K562 (cell line): Measurements from ENCODE around the gene ERMARD. TPM values are rescaled to one million over a fixed set of nuclear protein-coding genes. Genes with fewer than 3 reads are reported as not detected.

Source experiments
- ELF4 ChIP-seq: fragments of 450-650 bp; formaldehyde crosslinking; IDR thresholded peaks from 2 replicates; pipeline ENCODE4 v1.4.0; 2022; ENCODE audit warnings: missing genetic modification characterization
- ESRRA ChIP-seq: fragments of 450-650 bp; IDR thresholded peaks from 2 replicates; pipeline ENCODE4 v1.6.1; 2014; ENCODE audit warnings: low read depth, mild to moderate bottlenecking, moderate library complexity, borderline replicate concordance
- FOXM1 ChIP-seq, 2 experiments: fragments of 450-650 bp in 1 of 2; sonication (generic) in 1 of 2; formaldehyde crosslinking in 1 of 2; IDR thresholded peaks; 2 replicates each; pipeline versions ENCODE4 v1.6.1 to v1.9.0; 2017 to 2022; ENCODE audit warnings: low read depth in 2 of 2, mild to moderate bottlenecking in 2 of 2, missing genetic modification reagents in 1 of 2, moderate library complexity in 1 of 2
- HOXB6 ChIP-seq: fragments of 250-450 bp; sonication (Bioruptor Pico); IDR thresholded peaks from 2 replicates; pipeline ENCODE4 v1.5.1; 2022; ENCODE audit warnings: mild to moderate bottlenecking, borderline replicate concordance
- MIER1 ChIP-seq: fragments of 450-650 bp; IDR thresholded peaks from 2 replicates; pipeline ENCODE4 v1.6.1; 2016; ENCODE audit warnings: antibody characterized with exemption, mild to moderate bottlenecking, low read depth
- NFIC ChIP-seq: fragments of 450-650 bp; IDR thresholded peaks from 2 replicates; pipeline ENCODE4 v1.6.1; 2017; ENCODE audit warnings: mild to moderate bottlenecking, inconsistent platforms
- PRPF4 ChIP-seq: fragments of 200-400 bp; formaldehyde crosslinking; IDR thresholded peaks from one replicate; pipeline ENCODE4 v1.6.1; 2017; ENCODE audit warnings: low read length, low read depth, mild to moderate bottlenecking; ENCODE audit not compliant: insufficient read depth, poor library complexity, severe bottlenecking
- PYGO2 ChIP-seq: fragments of 450-650 bp; IDR thresholded peaks from 2 replicates; pipeline ENCODE4 v1.6.1; 2016; ENCODE audit warnings: mild to moderate bottlenecking, missing genetic modification characterization, moderate library complexity, missing compliant biosample characterization
- SIX5 ChIP-seq, 2 experiments: IDR thresholded peaks; 2 replicates each; pipeline ENCODE4 v1.6.1; 2011; ENCODE audit warnings: low read length in 2 of 2, borderline replicate concordance in 1 of 2, low read depth in 1 of 2, mild to moderate bottlenecking in 1 of 2, moderate library complexity in 1 of 2; ENCODE audit not compliant: insufficient read depth in 1 of 2
- SMC3 ChIP-seq: conservative IDR thresholded peaks from 2 replicates; pipeline ENCODE4 v1.6.1; 2011; ENCODE audit warnings: low read depth, low read length, improper control_type of control experiment; ENCODE audit not compliant: insufficient read depth
- SP2 ChIP-seq: IDR thresholded peaks from 2 replicates; pipeline ENCODE4 v1.6.1; 2011; ENCODE audit warnings: mild to moderate bottlenecking, low read depth, low read length, moderate library complexity; ENCODE audit not compliant: poor library complexity, severe bottlenecking; ENCODE audit errors: extremely low read depth
- TBP ChIP-seq: optimal IDR thresholded peaks from 2 replicates; pipeline ENCODE3; 2011; ENCODE audit warnings: low read depth, low read length, improper control_type of control experiment
- TCF7 ChIP-seq: sonication (generic); IDR thresholded peaks from 2 replicates; pipeline ENCODE4 v1.6.1; 2016; ENCODE audit warnings: antibody characterized with exemption, borderline replicate concordance
- ZNF354B ChIP-seq: fragments of 250-450 bp; sonication (Bioruptor Pico); IDR thresholded peaks from 2 replicates; pipeline ENCODE4 v1.4.0; 2020
- ZNF668 ChIP-seq: fragments of 250-450 bp; sonication (Bioruptor Pico); IDR thresholded peaks from 2 replicates; pipeline ENCODE4 v1.8.0; 2022; ENCODE audit warnings: mild to moderate bottlenecking, inconsistent platforms
- polyA plus RNA-seq, 8 experiments: library from polyadenylated mRNA; depleted of rRNA in 4 of 8; stranded (reverse) in 5 of 8; unstranded in 3 of 8; fragments of >200 nt; fragmentation: Nextera tagmentation in 2 of 8; fragmentation: Illumina TruSeq in 1 of 8; extraction: Ambion mirVana in 2 of 8; extraction: Trizol in 1 of 8; gene quantifications; 2 replicates each; pipeline versions ENCODE4 v1.2.1 to v1.2.3, GENCODE V29; 2011 to 2014; ENCODE audit warnings: inconsistent platforms in 1 of 8, missing spikeins in 1 of 8
- total RNA-seq, 7 experiments: library from RNA; depleted of rRNA in 6 of 7; stranded (reverse); fragments of >200 nt in 6 of 7; fragmentation: Illumina TruSeq in 2 of 7; extraction: Trizol in 2 of 7; gene quantifications; 2 replicates each; pipeline versions ENCODE4 v1.2.1 to v1.2.3, GENCODE V29; 2011 to 2021; ENCODE audit warnings: low replicate concordance in 1 of 7
- TF ChIP-seq, protein P1 (sequence below): fragments of 450-650 bp; formaldehyde crosslinking; conservative IDR thresholded peaks from 2 replicates; pipeline ENCODE4 v1.4.0; 2022; ENCODE audit warnings: mild to moderate bottlenecking, missing genetic modification characterization
- TF ChIP-seq, protein P2 (sequence below): fragments of 250-450 bp; sonication (Bioruptor Pico); IDR thresholded peaks from 2 replicates; pipeline ENCODE4 v1.5.0; 2022; ENCODE audit warnings: mild to moderate bottlenecking
- TF ChIP-seq, protein P3 (sequence below): sonication (generic); formaldehyde crosslinking; IDR thresholded peaks from 2 replicates; pipeline ENCODE4 v1.8.0; 2022; ENCODE audit warnings: mild to moderate bottlenecking, low read depth, missing genetic modification reagents
- TF ChIP-seq, protein P4 (sequence below): sonication (generic); formaldehyde crosslinking; IDR thresholded peaks from 2 replicates; pipeline ENCODE4 v1.8.1; 2023; ENCODE audit warnings: mild to moderate bottlenecking, missing genetic modification reagents

Gene ERMARD
- total and polyA plus RNA-seq, 9 of the 15 experiments (the other 6 are each of a cell fraction or from before 2014, with no cell fraction given): 14.5 to 68.6 (median 27.7) TPM

DNA sequence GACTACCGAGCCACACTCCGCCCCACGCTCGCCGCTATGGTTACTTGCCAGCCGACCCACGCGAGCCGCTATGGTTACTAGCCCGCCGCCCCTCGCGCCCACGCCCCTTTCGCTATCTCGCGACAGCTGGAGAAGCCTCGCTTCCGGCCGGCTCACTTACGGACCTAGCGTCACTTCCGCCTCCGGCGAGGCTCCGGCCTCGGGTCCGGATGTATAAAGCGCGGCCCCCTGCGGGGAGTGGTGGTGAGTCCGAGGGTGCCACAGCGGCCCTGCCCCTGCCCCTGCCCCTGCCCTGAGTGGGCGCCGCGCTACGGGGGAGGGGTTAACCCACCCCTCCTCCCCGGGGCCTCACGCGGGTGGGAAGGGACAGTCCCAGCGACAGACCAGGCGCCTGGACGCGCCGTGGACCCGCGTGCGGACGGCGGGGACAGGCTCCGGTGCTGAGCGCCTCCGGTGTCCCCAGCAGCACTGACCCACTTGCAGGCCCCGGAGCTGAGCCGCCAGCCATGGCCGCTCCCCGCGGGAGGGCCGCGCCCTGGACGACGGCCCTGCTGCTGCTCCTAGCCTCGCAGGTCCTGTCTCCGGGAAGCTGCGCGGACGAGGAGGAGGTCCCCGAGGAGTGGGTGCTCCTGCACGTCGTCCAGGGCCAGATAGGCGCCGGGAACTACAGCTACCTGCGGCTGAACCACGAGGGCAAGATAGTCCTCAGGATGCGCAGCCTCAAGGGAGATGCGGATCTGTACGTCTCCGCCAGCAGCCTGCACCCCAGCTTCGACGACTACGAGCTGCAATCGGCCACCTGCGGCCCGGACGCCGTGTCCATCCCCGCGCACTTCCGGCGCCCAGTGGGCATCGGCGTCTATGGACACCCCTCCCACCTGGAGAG is 49.2 kb upstream of the ERMARD start, which contains the start of the genes C6orf120 and WDR27 (continued):
- TF ChIP-seq HOXB6 (CRISPR knock-in tag): peak; percentile 70; the same call in 1 of the 2 replicates
- TF ChIP-seq TCF7: no peak; the same call in 1 of the 2 replicates
- no peak for TF ChIP-seq MIER1
- TF ChIP-seq, protein P1, sequence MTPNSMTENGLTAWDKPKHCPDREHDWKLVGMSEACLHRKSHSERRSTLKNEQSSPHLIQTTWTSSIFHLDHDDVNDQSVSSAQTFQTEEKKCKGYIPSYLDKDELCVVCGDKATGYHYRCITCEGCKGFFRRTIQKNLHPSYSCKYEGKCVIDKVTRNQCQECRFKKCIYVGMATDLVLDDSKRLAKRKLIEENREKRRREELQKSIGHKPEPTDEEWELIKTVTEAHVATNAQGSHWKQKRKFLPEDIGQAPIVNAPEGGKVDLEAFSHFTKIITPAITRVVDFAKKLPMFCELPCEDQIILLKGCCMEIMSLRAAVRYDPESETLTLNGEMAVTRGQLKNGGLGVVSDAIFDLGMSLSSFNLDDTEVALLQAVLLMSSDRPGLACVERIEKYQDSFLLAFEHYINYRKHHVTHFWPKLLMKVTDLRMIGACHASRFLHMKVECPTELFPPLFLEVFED (CRISPR knock-in tag): no peak
- TF ChIP-seq, protein P2, sequence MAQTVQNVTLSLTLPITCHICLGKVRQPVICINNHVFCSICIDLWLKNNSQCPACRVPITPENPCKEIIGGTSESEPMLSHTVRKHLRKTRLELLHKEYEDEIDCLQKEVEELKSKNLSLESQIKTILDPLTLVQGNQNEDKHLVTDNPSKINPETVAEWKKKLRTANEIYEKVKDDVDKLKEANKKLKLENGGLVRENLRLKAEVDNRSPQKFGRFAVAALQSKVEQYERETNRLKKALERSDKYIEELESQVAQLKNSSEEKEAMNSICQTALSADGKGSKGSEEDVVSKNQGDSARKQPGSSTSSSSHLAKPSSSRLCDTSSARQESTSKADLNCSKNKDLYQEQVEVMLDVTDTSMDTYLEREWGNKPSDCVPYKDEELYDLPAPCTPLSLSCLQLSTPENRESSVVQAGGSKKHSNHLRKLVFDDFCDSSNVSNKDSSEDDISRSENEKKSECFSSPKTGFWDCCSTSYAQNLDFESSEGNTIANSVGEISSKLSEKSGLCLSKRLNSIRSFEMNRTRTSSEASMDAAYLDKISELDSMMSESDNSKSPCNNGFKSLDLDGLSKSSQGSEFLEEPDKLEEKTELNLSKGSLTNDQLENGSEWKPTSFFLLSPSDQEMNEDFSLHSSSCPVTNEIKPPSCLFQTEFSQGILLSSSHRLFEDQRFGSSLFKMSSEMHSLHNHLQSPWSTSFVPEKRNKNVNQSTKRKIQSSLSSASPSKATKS (CRISPR knock-in tag): no peak
- TF ChIP-seq, protein P3, sequence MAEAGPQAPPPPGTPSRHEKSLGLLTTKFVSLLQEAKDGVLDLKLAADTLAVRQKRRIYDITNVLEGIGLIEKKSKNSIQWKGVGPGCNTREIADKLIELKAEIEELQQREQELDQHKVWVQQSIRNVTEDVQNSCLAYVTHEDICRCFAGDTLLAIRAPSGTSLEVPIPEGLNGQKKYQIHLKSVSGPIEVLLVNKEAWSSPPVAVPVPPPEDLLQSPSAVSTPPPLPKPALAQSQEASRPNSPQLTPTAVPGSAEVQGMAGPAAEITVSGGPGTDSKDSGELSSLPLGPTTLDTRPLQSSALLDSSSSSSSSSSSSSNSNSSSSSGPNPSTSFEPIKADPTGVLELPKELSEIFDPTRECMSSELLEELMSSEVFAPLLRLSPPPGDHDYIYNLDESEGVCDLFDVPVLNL (CRISPR knock-in tag): no peak
- TF ChIP-seq SP2: no peak
- TF ChIP-seq, protein P4, sequence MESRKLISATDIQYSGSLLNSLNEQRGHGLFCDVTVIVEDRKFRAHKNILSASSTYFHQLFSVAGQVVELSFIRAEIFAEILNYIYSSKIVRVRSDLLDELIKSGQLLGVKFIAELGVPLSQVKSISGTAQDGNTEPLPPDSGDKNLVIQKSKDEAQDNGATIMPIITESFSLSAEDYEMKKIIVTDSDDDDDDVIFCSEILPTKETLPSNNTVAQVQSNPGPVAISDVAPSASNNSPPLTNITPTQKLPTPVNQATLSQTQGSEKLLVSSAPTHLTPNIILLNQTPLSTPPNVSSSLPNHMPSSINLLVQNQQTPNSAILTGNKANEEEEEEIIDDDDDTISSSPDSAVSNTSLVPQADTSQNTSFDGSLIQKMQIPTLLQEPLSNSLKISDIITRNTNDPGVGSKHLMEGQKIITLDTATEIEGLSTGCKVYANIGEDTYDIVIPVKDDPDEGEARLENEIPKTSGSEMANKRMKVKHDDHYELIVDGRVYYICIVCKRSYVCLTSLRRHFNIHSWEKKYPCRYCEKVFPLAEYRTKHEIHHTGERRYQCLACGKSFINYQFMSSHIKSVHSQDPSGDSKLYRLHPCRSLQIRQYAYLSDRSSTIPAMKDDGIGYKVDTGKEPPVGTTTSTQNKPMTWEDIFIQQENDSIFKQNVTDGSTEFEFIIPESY: no peak
- TF ChIP-seq ESRRA: 0 out of 2 replicates have a peak, but pooled peaks have one; percentile 17
- TF ChIP-seq ZNF668 (CRISPR knock-in tag): no peak
- no peak for TF ChIP-seq PYGO2
- peak; percentile 65 for TF ChIP-seq NFIC
- no peak for TF ChIP-seq ZNF354B (CRISPR knock-in tag)
- 0 out of 2 replicates have a peak, but pooled peaks have one; percentile 9 for TF ChIP-seq SMC3
- peak; percentile 76 for TF ChIP-seq PRPF4
- no peak for TF ChIP-seq SIX5 (IDR thresholded peaks at IDR 0.05; ENCODE audit: borderline replicate concordance in 1 of 2, insufficient read depth in 1 of 2, low read depth in 1 of 2, low read length in 2 of 2)
- peak; percentile 93 for TF ChIP-seq TBP
- TF ChIP-seq ELF4: no peak; the same call in 1 of the 2 replicates
- no peak for TF ChIP-seq FOXM1 (IDR thresholded peaks at IDR 0.05; ENCODE audit: low read depth)
- peak; percentile 71 for TF ChIP-seq FOXM1 (CRISPR knock-in tag; IDR thresholded peaks at IDR 0.05; ENCODE audit: low read depth)
